ENCODE data around the gene RAG1. TPM values are rescaled to one million over a fixed set of nuclear protein-coding genes. Genes with fewer than 3 reads are reported as not detected.

Gene RAG1
- total RNA-seq, 4 donors from 2014 or later, result 1.5 to 4.8 (median 4.2) TPM

GRCh38 chr11:36564376-36565030 is 3.3 kb upstream of the RAG1 start:
- DNase-seq, result peak; percentile 62 to 74
- intact Hi-C loops (cut with DNase I), result loop anchor here (5.0 to 10.0 kb wide), 3 partner anchors 60 to 188 kb away; no protein-coding TSS in a partner anchor
- Histone ChIP-seq H3K27ac (peak overlapping the region in 2 of 3 donors; percentile 47 to 61), H3K36me3 (no peaks in the 10 kb centered on the region), H3K4me3 (replicated peaks in 1 of 3) (peak overlapping the region in 2 of 3 donors; percentile 1 to 13), H3K27me3 (no peaks in the 10 kb centered on the region), H3K4me1 (peaks cover 0 to 10% of the 10 kb centered on the region in 2 donors), H3K9me3 (no peaks in the 10 kb centered on the region)
- TF ChIP-seq POLR2A (IDR thresholded peaks at IDR 0.05), result no peak
- peak in 5 of 6 experiments; percentile 35 to 90 (median 79) for TF ChIP-seq CTCF (IDR thresholded peaks at IDR 0.05)
- WGBS, 2 donors, result 4 to 7% methylated on average over 15 of the region's 15 CpGs

- TF ChIP-seq POLR2A (IDR thresholded peaks at IDR 0.05) (no peak), CTCF (IDR thresholded peaks at IDR 0.05) (no peak)
- Histone ChIP-seq H3K27me3 (no peaks in the 10 kb centered on the region), H3K9me3 (no peaks in the 10 kb centered on the region), H3K27ac (peak overlapping the region in 2 of 3 donors; percentile 47 to 61), H3K36me3 (no peaks in the 10 kb centered on the region), H3K4me1 (peaks cover 0 to 10% of the 10 kb centered on the region in 2 donors), H3K4me3 (replicated peaks in 1 of 3) (no peak overlapping the region)
- DNase-seq, result no peak
- intact Hi-C loops (cut with DNase I), result loop anchor here (10.0 kb wide), 1 partner anchor 60 kb away; no protein-coding TSS in a partner anchor
- 64 to 69% methylated on average over 6 of the region's 6 CpGs for WGBS, 2 donors
These were observed 2.7 kb upstream of the RAG1 start for GRCh38 chr11:36565031-36565610.

- intact Hi-C loops (cut with DNase I), result loop anchor here (10.0 kb wide), 1 partner anchor 58 kb away; no protein-coding TSS in a partner anchor
- peaks cover 0 to 10% of the 10 kb centered on the region in 2 donors for H3K4me1 ChIP-seq
- no peaks in the 10 kb centered on the region for H3K36me3 ChIP-seq
- WGBS, 2 donors, result 93 to 98% methylated on average over 4 of the region's 4 CpGs
- H3K27me3 ChIP-seq, result no peaks in the 10 kb centered on the region
- H3K27ac ChIP-seq, result no peak overlapping the region
- TF ChIP-seq CTCF (IDR thresholded peaks at IDR 0.05) (no peak), POLR2A (IDR thresholded peaks at IDR 0.05) (no peak)
- DNase-seq, result no peak
- no peak overlapping the region for H3K4me3 ChIP-seq (replicated peaks in 1 of 3)
- H3K9me3 ChIP-seq, result no peaks in the 10 kb centered on the region
These were observed 1.3 kb upstream of the RAG1 start for GRCh38 chr11:36566407-36567053.

- Histone ChIP-seq H3K27ac (no peak overlapping the region), H3K36me3 (no peaks in the 10 kb centered on the region), H3K27me3 (no peaks in the 10 kb centered on the region), H3K4me1 (peaks cover under 1 to 16% of the 10 kb centered on the region in 2 donors), H3K9me3 (no peaks in the 10 kb centered on the region), H3K4me3 (replicated peaks in 1 of 3) (no peak overlapping the region)
- TF ChIP-seq POLR2A (IDR thresholded peaks at IDR 0.05), result no peak
- TF ChIP-seq CTCF (IDR thresholded peaks at IDR 0.05), result no peak
- 75 to 83% methylated on average over 4 of the region's 4 CpGs for WGBS, 2 donors
- DNase-seq, result no peak
- intact Hi-C loops (cut with DNase I), result loop anchor here (10.0 kb wide), 1 partner anchor 56 kb away; no protein-coding TSS in a partner anchor
These were observed 1.3 kb downstream of the RAG1 start for GRCh38 chr11:36569095-36569494.

All from thyroid gland (tissue), 4 donors.